IMR-90 (cell line): Measurements from ENCODE around the gene EML4.

Experiments
- CHD1 ChIP-seq: IDR thresholded peaks from 2 replicates; pipeline ENCODE4 v1.6.1; 2012; ENCODE audit warnings: low read depth, low read length, improper control_type of control experiment
- FOS ChIP-seq: fragments of 150-350 bp; IDR thresholded peaks from 2 replicates; pipeline ENCODE4 v1.6.1; 2016; ENCODE audit warnings: low read depth, low read length
- MAFK ChIP-seq: IDR thresholded peaks from 2 replicates; pipeline ENCODE4 v1.6.1; 2012; ENCODE audit warnings: low read depth, low read length, improper control_type of control experiment
- POLR2A ChIP-seq: IDR thresholded peaks from 2 replicates; pipeline ENCODE4 v1.6.1; 2012; ENCODE audit warnings: mild to moderate bottlenecking, low read depth, low read length
- RCOR1 ChIP-seq: IDR thresholded peaks from 2 replicates; pipeline ENCODE4 v1.6.1; 2012; ENCODE audit warnings: mild to moderate bottlenecking, low read length, improper control_type of control experiment; ENCODE audit not compliant: insufficient replicate concordance
- TF ChIP-seq, protein P1 (sequence below): conservative IDR thresholded peaks from 2 replicates; pipeline ENCODE4 v1.5.1; 2012; ENCODE audit warnings: mild to moderate bottlenecking, low read depth, low read length, improper control_type of control experiment
- TF ChIP-seq, protein P2 (sequence below): fragments of 150-350 bp; IDR thresholded peaks from 2 replicates; pipeline ENCODE4 v1.6.1; 2017; ENCODE audit warnings: mild to moderate bottlenecking, antibody characterized with exemption, low read length, low read depth

DNA sequence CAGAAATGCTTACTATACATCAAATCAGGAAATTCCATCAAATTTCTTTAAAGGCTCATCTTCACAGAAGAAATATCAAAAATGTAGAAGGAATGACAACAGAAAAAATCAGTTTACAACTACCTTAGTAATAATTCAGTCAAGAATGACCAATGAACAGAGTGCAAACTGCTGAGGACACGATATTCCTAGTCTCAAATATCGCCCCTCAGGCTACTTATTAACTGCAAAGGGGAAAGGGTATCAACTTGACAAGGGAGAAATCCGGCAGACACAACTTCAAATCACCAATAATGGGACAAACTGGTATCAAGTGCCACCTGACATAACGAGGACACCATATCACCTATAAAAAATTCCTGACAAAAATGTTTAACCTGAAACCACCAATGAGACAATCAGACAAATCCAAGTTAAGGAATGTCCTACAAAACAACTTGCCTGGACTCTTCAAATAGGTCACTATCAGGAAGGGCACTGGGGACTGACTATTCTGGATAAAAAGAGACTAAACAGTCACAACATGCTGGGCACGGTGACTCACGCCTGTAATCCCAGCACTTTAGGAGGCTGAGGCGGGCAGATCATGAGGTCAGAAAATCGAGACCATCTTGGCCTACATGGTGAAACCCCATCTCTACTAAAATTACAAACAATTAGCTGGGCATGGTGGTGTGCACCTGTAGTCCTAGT, 179.1 kb downstream of the EML4 start:
- TF ChIP-seq CHD1 = no peak
- TF ChIP-seq, protein P1, sequence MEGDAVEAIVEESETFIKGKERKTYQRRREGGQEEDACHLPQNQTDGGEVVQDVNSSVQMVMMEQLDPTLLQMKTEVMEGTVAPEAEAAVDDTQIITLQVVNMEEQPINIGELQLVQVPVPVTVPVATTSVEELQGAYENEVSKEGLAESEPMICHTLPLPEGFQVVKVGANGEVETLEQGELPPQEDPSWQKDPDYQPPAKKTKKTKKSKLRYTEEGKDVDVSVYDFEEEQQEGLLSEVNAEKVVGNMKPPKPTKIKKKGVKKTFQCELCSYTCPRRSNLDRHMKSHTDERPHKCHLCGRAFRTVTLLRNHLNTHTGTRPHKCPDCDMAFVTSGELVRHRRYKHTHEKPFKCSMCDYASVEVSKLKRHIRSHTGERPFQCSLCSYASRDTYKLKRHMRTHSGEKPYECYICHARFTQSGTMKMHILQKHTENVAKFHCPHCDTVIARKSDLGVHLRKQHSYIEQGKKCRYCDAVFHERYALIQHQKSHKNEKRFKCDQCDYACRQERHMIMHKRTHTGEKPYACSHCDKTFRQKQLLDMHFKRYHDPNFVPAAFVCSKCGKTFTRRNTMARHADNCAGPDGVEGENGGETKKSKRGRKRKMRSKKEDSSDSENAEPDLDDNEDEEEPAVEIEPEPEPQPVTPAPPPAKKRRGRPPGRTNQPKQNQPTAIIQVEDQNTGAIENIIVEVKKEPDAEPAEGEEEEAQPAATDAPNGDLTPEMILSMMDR = no peak
- TF ChIP-seq RCOR1 = no peak
- no peak for TF ChIP-seq POLR2A
- no peak for TF ChIP-seq MAFK
- TF ChIP-seq, protein P2, sequence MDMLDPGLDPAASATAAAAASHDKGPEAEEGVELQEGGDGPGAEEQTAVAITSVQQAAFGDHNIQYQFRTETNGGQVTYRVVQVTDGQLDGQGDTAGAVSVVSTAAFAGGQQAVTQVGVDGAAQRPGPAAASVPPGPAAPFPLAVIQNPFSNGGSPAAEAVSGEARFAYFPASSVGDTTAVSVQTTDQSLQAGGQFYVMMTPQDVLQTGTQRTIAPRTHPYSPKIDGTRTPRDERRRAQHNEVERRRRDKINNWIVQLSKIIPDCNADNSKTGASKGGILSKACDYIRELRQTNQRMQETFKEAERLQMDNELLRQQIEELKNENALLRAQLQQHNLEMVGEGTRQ = no peak
- TF ChIP-seq FOS = no peak
